A673 (cell line): ENCODE results near the gene SEMA4D. TPM values are rescaled to one million over a fixed set of nuclear protein-coding genes. Genes with fewer than 3 reads are reported as not detected.

Experiments
- BruUV-seq: library from RNA; stranded (reverse); fragments of 400-500 nt; replicated peaks from 2 replicates; lab custom pipeline; 2021; lab: Mats Ljungman, UMichigan
- CTCF ChIA-PET: fragments of 300-600 bp; sonication (Branson Sonifier 250); formaldehyde crosslinking; loops from one replicate; lab custom pipeline; 2022; ENCODE audit warnings: antibody characterized with exemption; lab: Charles Lee
- POLR2A ChIA-PET: fragments of 300-600 bp; sonication (Branson Sonifier 250); formaldehyde crosslinking; loops from one replicate; lab custom pipeline; 2022; ENCODE audit warnings: antibody characterized with exemption; ENCODE audit not compliant: low non-redundant PET; lab: Charles Lee
- DNase-seq: peaks from one replicate; pipeline ENCODE4 v3.0.0-alpha.2; 2015; ENCODE audit warnings: low spot score
- H3K27ac ChIP-seq: fragments of 200-600 bp; sonication (generic); 2 replicates; pipeline ENCODE4 v1.5.1; 2016; ENCODE audit warnings: mixed run types, low read depth, mild to moderate bottlenecking, mixed read lengths, antibody characterized with exemption, low read length; ENCODE audit not compliant: poor library complexity, severe bottlenecking
- H3K27me3 ChIP-seq: fragments of 200-600 bp; sonication (generic); replicated peaks from 2 replicates; pipeline ENCODE4 v1.6.1; 2017; ENCODE audit warnings: mixed run types, low read depth, mild to moderate bottlenecking, mixed read lengths, antibody characterized with exemption, low read length; ENCODE audit not compliant: insufficient read depth, poor library complexity
- H3K36me3 ChIP-seq: fragments of 200-600 bp; sonication (generic); 2 replicates; pipeline ENCODE4 v1.6.1; 2016; ENCODE audit warnings: mixed run types, mild to moderate bottlenecking, mixed read lengths, antibody characterized with exemption, low read length; ENCODE audit not compliant: insufficient read depth, poor library complexity, severe bottlenecking
- H3K4me1 ChIP-seq: fragments of 200-600 bp; sonication (generic); 2 replicates; pipeline ENCODE4 v1.6.1; 2017; ENCODE audit warnings: mixed run types, mild to moderate bottlenecking, mixed read lengths, antibody characterized with exemption, low read length; ENCODE audit not compliant: insufficient read depth, poor library complexity, severe bottlenecking
- H3K4me3 ChIP-seq: fragments of 200-600 bp; sonication (generic); 2 replicates; pipeline ENCODE4 v1.5.1; 2016; ENCODE audit warnings: low read depth, mixed run types, mild to moderate bottlenecking, mixed read lengths, low read length; ENCODE audit not compliant: poor library complexity, severe bottlenecking
- H3K9me3 ChIP-seq: fragments of 200-600 bp; sonication (generic); 2 replicates; pipeline ENCODE4 v1.6.1; 2016; ENCODE audit warnings: mixed run types, low read depth, mild to moderate bottlenecking, mixed read lengths, antibody characterized with exemption, low read length; ENCODE audit not compliant: poor library complexity, severe bottlenecking
- EZH2 ChIP-seq: fragments of 200-600 bp; sonication (generic); IDR thresholded peaks from 2 replicates; pipeline ENCODE4 v1.6.1; 2017; ENCODE audit warnings: borderline replicate concordance, low read depth, mild to moderate bottlenecking, mixed read lengths, antibody characterized with exemption, low read length; ENCODE audit not compliant: poor library complexity, severe bottlenecking
- intact Hi-C: fragments of 100-400 bp; cut with micrococcal nuclease; formaldehyde crosslinking; loops from one replicate; pipeline ENCODE4 v1.10.0; 2022; ENCODE audit not compliant: unreplicated experiment
- total RNA-seq: library from RNA; stranded (reverse); gene quantifications from 2 replicates; pipeline ENCODE4 v1.2.3, GENCODE V29; 2021
- TF ChIP-seq, protein P1 (sequence below): fragments of 300-800, 200-600 bp; sonication (generic); conservative IDR thresholded peaks from 2 replicates; pipeline ENCODE4 v1.5.1; 2017; ENCODE audit warnings: low read depth, mild to moderate bottlenecking, antibody characterized with exemption, low read length, moderate library complexity, mixed read lengths

SEMA4D gene
- total RNA-seq, 1 experiment from 2014 or later = 14.2 TPM

- ChIA-PET CTCF (no interaction called here), POLR2A (no interaction called here)
- no peaks in the 10 kb centered on the region for H3K27me3 ChIP-seq
- intact Hi-C loops = no loop called here
- no TSS peak for BruUV-seq
- TF ChIP-seq, protein P1, sequence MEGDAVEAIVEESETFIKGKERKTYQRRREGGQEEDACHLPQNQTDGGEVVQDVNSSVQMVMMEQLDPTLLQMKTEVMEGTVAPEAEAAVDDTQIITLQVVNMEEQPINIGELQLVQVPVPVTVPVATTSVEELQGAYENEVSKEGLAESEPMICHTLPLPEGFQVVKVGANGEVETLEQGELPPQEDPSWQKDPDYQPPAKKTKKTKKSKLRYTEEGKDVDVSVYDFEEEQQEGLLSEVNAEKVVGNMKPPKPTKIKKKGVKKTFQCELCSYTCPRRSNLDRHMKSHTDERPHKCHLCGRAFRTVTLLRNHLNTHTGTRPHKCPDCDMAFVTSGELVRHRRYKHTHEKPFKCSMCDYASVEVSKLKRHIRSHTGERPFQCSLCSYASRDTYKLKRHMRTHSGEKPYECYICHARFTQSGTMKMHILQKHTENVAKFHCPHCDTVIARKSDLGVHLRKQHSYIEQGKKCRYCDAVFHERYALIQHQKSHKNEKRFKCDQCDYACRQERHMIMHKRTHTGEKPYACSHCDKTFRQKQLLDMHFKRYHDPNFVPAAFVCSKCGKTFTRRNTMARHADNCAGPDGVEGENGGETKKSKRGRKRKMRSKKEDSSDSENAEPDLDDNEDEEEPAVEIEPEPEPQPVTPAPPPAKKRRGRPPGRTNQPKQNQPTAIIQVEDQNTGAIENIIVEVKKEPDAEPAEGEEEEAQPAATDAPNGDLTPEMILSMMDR = no peak
- no peak for TF ChIP-seq EZH2
- H3K36me3 ChIP-seq = peaks cover 76% of the 10 kb centered on the region
- no peaks in the 10 kb centered on the region for H3K9me3 ChIP-seq
- DNase-seq = no peak
- H3K4me1 ChIP-seq = no peaks in the 10 kb centered on the region
- no peak overlapping the region for H3K27ac ChIP-seq
- no peak overlapping the region for H3K4me3 ChIP-seq
Observed at GRCh38 chr9:89339807-89340206, 158.1 kb downstream of the SEMA4D start.

DNA sequence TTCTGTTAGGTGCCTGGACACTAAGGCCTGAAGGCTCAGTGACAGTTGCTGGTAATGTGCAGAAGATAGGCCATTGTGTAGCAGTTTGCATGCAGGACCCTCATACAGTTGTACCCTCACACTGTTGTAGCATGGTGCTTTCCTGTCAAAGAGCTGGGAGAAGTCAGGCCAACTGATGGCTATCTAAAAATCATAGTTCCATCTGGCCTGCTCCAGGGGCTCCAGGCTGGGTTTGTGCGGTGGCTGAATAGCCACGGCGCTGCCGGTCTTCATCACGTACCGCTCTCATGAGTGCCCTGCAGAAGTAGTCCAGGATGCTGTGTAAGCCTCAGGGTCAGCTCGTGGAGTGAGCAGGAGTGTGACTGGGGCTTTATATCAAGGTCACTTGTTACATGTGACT is 167.4 kb downstream of the SEMA4D start:
- POLR2A ChIA-PET = no interaction called here
- CTCF ChIA-PET = no interaction called here
- Histone ChIP-seq H3K4me1 (no peaks in the 10 kb centered on the region), H3K27me3 (no peaks in the 10 kb centered on the region), H3K36me3 (peaks cover 59% of the 10 kb centered on the region), H3K27ac (no peak overlapping the region), H3K4me3 (no peak overlapping the region), H3K9me3 (no peaks in the 10 kb centered on the region)
- no TSS peak for BruUV-seq
- no peak for DNase-seq
- TF ChIP-seq, protein P1 = no peak
- no peak for TF ChIP-seq EZH2
- intact Hi-C loops = no loop called here

DNA sequence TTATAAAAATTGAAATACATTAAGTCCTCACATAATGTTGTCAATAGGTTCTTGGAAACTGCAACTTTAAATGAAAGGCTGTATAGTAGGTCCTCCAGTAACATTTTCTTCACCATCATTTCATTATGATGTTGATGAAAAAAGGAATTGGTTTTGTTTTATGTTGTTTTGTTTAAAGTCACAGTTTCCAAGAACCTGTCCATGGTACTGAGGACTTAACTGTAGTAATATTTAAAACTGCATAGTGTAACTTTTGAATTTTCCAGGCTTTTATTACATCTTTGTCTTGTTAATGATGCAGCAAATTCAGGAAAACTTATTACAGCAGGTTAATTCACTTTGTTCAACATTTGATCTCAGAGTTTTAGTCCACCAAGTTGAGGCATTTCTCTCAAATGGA is 168.0 kb downstream of the SEMA4D start:
- ChIA-PET POLR2A (no interaction called here), CTCF (no interaction called here)
- Histone ChIP-seq H3K9me3 (no peaks in the 10 kb centered on the region), H3K4me3 (no peak overlapping the region), H3K4me1 (no peaks in the 10 kb centered on the region), H3K27me3 (no peaks in the 10 kb centered on the region), H3K36me3 (peaks cover 53% of the 10 kb centered on the region), H3K27ac (no peak overlapping the region)
- intact Hi-C loops = no loop called here
- no peak for TF ChIP-seq EZH2
- TF ChIP-seq, protein P1 = no peak
- no peak for DNase-seq
- no TSS peak for BruUV-seq
